H54 (cell line): Measurements from ENCODE around the gene IL17B.

Experiments used
- DNase-seq: peaks from one replicate; pipeline ENCODE4 v3.0.0; 2011; ENCODE audit warnings: low spot score, mixed read lengths; ENCODE audit not compliant: insufficient read length
- FAIRE-seq: peaks from 3 replicates; lab custom pipeline; 2011; peaks lifted over from hg19 to GRCh38; lab: Jason Lieb, UNC
- POLR2A ChIP-seq: IDR thresholded peaks from 2 replicates; pipeline ENCODE4 v1.6.1; 2011; ENCODE audit warnings: low read depth, mild to moderate bottlenecking, low read length

IL17B gene

DNA sequence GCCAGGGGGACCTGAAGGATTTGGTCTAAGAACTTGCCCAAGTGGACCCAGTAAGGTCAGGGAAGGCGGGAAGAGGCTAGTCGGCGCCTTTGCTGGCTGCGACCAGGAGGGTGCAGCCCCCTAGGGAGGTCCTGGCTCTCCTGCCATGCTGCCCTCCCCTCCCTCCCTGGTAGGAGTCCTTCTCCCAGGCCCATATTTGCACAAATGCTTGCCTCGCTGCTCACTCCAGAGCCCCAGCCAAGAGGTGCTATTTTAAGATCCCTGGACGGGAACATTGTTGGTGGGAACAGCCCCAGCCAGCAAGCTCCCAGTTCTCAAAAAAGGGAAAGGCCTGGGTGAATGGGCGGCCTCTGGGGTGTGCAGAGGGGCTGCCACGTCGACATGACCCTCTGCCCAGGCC, 4.3 kb upstream of the IL17B start:
- DNase-seq (no peak), FAIRE-seq (no peak)
- TF ChIP-seq POLR2A: no peak

DNA sequence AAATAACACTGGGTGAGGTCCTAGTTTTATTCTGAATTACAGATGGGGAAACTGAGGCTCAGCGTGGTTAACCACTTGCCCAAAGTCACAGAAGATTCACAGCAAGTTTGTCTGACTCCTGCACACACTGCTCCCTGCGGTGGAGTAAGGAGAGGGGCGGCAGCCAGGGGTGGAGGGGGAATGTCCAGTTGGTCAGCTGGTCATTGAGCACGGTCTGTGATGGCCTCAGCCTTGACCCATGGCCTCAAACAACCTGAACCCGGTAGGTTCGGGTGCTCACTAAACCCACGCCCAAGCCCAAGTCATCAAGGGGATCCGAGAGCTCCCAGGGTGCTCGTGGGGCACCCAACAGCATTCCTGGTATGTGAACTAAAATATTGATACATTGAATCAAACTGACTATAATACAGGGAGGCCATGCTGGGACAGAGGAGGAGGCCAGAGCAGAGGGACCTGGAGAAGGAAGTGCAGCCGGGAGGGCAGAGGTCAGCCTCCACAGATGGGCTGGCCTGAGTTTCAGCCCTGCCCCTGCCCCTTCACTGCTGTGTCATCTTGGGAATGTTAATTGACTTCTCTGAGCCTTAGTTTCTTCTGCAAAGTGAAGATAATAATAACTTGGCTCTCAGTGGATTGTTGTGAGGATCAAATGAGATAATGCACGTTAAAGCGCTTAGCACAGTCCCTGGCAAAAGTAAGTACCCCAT, 3.6 kb upstream of the IL17B start:
- FAIRE-seq: no peak
- DNase-seq: no peak
- no peak for TF ChIP-seq POLR2A

DNA sequence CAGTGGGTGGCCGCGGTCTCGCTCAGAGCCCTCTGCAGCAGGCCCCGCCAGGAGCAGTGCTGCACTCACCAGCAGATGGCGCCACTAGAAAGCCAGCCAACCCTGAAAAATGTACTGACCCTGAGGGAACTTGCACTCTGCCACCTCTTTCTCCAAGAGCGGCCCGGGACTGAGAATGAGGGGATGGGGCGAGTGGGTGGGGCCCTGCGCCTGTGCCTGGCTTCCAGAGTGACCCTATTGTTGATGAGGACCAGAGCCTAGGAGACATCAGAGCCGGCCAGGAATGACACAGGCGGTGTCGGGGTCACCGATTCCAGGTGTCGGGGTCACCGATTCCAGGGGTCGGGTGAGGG, 2.9 kb upstream of the IL17B start:
- DNase-seq (peak; percentile 83), FAIRE-seq (no peak)
- no peak for TF ChIP-seq POLR2A

DNA sequence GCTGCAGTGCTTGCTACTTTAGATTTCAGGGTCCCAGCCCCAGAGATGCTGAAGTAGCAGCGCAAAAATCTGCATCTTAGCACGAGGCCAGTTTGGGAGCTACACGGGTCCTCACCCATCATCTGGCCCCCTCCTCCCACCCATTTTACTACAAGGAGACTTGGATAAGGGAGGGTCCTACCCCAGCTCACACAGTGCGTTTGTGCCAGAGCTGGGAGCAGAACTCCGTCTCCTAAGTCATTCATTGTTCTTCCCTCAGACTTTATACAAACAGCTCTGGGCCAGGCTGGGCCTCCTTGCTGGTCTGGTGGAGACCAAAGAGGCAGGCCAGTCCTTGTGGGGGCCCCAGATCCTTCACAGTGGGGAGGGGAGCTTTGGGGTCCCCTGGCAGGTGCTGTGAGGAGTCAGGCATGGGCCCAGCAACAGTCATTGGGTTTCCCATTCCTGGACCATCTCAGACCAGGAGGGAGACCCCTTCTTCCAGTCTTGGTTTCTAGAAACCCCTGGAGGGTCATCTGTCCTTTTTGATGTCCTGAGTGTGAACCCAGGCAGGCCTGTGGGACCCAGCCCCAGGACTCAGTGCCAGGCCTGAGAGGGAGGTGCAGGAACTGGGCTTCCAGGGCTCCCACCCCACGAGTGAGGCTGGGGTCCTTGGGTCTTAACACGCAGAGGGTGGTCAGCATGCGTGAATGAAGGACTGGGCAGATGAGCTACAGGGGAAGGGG, 2.3 kb upstream of the IL17B start:
- no peak for DNase-seq
- FAIRE-seq: no peak
- no peak for TF ChIP-seq POLR2A

DNA sequence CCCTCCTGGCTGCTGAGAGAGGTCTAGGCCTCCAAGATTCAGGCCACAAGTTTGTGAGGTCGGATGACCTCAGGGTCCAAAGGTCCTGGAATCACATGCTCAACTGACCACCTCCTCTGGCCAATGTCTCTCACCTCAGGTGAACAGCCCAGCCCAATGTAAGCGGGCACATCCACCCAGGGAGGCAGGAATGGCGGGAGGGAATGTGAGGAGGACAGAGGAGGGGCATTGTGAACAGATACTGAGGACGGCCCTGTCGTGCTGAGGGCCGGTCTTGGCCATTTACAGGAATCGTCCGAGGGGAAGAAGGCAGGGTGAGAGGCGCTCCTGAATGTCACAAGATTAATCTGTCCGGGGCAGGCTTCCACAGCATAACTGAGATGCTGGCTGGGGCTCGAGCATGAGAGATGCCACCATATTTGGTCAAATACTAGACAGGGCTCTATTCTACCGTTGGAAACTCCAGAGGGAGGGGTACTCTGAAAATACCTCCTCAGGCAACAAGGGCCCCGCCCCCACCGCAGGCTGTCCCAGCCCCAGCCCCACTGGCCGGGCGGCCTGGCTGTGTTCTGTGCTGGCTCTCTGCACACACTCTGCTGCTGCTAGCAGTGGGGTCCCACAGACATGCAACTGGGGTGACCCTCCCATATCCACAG, 1.5 kb upstream of the IL17B start:
- no peak for DNase-seq
- no peak for TF ChIP-seq POLR2A
- FAIRE-seq: no peak

DNA sequence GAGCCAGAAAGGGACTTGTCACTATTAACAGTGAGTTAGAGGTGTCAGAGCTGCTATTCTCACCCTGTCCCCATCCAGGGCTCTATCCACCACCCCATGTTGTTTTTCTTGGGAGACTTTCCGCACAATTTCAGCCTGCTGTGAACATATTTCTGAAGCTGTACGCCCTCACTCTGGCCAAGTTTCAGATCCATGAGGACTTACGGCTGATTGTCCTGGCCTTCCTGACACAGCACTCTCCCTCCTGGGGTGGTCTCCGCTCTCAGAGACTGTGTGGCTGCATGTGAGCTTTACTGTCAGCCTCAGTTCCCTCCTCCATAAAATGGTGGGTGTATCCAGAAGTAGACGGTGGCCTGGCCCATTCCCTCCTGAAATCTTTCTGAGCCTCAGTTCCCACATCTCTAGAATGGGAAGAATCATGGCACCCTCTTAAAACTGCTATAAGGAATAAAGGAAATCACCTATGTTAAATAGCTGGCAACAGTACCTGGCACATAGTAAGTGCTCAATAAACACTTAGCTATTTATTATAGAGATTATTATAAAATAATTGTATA, 804 bp upstream of the IL17B start:
- DNase-seq (no peak), FAIRE-seq (no peak)
- no peak for TF ChIP-seq POLR2A

DNA sequence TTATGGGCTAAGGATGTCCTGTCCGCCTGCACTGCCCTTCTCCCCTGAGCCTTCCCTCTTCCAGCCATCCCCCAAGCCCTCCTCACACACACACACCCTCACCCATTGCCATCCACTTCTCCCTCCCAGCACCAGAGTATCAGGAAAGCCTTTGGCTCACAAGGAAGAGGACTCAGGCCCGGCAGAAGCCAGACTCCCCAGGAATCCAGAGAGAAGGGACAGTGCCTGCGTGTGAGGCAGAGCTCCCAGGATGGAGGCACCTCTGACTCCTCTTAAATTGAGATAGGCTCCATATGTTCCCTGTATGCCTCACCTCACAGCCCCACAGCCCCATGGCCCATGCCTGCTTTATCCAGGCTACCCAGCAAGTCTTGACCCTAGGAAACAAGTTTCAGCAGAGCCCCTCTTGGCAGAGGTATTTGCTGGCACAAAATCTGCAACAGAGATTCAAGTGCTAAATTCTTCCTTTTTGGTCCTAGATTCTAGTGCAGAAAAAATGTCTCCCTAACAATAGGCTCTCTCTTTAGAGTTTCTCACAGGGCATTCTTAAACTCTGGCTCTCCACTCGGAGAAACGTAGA, 761 bp downstream of the IL17B start:
- DNase-seq (no peak), FAIRE-seq (no peak)
- no peak for TF ChIP-seq POLR2A

DNA sequence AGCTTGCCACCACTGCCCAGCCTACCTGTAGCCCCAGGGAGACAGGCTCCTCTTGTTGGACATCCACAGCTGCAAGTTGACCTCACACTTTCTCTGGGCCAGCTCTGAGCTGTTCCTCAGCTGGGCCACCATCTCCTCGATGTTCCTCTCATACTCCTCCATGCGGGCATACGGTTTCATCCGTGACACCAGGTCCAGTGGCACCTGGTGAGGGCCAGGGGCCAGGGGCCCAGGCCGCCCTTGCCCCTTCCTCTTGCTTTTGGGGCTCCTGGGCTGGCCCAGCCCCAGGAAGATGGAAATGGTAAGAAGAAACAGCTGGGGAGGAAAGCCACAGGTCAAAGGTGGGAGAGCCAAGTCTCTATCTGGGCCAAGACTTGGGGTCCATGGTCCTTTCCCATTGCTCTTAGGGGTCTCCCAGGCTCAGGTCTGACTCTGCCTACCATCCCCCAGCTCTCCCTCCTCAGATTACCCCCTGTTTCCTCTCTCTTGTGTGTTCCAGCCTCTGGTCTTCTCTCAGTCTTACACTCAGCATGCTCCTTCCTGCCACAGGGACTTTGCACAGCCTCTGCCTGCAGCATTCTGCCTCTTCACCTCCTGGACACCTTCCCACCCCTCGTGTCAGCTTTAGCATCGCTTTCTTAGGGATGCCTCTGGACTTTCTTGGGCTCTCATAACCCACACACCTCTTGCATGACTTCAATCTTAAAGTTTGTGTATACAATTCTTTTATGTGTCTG, 2.2 kb downstream of the IL17B start:
- no peak for DNase-seq
- no peak for TF ChIP-seq POLR2A
- FAIRE-seq: no peak

DNA sequence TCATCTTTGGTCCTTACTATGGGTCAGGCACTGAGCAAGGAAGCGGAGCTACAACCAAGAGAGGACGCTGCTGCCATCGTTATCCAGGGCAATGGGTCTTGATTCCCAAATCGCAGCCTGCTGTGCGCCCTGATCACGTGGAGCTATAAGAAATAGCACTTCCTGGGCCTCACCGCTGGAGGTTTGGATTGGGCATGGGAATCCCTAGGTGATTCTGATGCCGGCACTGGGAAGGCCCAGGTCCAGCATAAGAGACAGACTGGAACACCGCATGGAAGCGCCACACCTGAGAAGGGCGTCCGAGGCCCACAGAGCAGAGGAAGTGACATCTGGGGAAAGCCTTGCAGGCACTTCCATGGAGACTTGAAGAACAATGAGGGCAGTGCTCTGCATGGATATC, 3.0 kb downstream of the IL17B start:
- FAIRE-seq: no peak
- TF ChIP-seq POLR2A: no peak
- DNase-seq: no peak

DNA sequence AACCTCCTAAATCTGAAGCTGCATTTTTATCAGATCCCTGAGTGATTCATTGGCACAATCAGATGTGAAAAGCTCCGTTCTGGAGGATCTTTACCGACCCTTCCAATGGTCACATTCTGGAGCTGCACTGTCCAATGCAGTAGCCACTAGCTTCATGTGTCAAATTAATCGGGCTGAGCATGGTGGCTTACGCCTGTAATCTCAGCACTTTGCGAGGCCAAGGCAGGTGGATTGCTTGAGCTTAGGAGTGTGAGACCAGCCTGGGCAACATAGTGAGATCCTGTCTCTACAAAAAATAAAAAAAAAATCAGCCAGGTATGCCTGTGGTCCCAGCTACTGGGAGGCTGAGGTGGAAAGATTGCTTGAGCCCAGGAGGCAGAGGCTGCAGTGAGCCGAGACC, 3.7 kb downstream of the IL17B start:
- FAIRE-seq: no peak
- no peak for DNase-seq
- TF ChIP-seq POLR2A: no peak

DNA sequence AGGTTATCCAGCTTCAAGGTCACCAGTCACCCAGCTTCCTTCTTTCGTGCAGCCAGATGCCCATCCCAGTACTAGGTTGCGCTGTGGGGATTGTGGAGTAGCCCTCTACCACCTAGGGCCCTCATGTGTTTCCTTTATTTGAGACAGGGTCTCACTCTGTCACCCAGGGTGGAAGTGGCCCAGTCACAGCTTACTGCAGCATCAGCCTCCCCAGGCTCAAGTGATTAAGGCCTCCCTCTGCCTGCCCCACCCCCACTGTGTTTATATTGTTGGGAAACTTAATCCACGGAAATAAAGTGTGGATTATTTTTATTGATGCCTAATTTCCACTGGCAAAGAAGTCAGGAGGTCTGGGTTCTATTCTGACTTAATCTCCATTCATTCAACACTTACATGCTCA, 4.3 kb downstream of the IL17B start:
- DNase-seq (no peak), FAIRE-seq (no peak)
- TF ChIP-seq POLR2A: no peak

DNA sequence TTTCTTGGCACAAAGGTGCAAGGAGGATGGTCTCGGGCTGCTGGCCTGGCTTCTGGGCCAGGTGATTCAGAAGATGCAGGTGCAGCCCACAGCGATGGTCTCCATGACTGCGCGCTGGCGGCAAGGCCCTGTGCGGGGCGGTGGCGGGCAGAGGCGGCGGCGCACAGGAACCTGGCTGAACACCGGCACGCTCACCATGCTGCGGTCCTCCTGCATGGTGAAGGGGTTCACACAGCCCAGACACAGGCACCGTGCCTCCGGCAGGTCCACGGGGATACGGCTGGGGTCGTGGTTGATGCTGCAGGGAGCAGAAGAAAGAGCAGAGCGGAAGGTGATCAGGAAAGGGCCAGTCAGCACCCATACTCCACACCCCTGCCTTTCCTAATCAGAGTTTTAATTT, 4.8 kb downstream of the IL17B start:
- no peak for TF ChIP-seq POLR2A
- DNase-seq: no peak
- no peak for FAIRE-seq

DNA sequence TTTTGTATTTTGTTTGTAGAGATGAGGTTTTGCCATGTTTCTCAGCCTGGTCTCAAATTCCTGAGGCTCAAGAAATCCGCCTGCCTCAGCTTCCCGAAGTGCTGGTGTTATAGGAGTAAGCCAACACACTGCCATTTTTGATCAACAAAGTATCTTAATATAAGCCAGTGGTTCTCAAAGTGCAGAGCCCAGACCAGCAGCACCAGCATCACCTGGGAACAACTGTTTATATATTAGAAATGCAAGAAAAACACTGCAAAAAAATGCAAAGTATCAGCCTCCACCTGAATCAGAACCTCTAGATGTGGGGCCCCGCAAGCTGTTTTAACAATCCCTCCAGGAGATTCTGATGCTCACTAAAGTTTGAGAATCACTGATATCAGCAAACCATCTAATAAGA, 6.2 kb downstream of the IL17B start:
- no peak for FAIRE-seq
- TF ChIP-seq POLR2A: no peak

DNA sequence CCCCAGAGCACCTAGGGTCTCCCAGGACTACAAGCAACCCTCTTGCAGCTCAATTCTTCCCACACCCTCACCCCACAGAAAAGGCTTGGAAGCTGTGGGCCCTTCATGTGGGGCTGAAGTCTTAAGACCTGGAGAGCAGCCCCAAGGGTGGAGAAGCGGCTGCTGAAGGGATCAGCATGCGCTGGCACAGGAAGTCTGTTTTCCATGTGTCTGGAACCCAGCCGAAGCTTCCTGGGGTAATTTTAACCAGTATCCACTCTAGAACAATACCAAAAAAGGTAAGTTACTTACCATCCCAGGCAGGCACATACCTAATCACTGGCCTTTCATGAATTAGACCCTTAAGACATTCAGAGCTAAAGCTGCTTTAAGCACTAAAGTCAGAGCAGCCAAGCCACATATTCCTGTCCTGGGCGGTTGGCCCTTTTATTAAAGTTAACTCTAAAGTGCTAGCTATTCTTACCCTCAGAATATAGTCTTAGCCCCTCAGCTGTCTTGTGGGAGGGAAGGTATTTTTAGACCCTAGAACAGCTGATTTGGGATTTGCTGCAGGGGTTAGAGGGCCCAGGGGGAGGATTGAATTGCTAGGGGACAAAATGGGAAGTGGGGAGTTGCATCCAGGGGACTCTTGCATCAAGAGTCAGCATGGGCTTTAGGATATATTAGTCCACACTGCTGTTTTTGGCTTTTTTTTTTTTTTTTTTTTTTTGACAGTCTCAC, 6.9 kb downstream of the IL17B start:
- no peak for TF ChIP-seq POLR2A
- no peak for FAIRE-seq
- DNase-seq: no peak

More for the DNA sequence above, 6.2 kb downstream of the IL17B start:
- no peak for DNase-seq
